Gastrocnemius medialis (tissue), 4 donors: ENCODE measurements around the gene CLP1. TPM values are rescaled to one million over a fixed set of nuclear protein-coding genes. Genes with fewer than 3 reads are reported as not detected.

ENCODE experiments used
- ATAC-seq, 2 donors: fragments of 150-250 bp; one replicate each; pipeline ENCODE4 v1.9.1; 2016
- DNase-seq, 2 donors: peaks; one replicate each; pipeline ENCODE4 v3.0.0-alpha.2; 2019
- H3K27ac ChIP-seq, 4 donors: fragments of 200-600 bp; sonication (generic); 1 replicate in 1 of 4; 2 replicates in 3 of 4; pipeline ENCODE4 v1.5.1; 2016 to 2018; ENCODE audit warnings: mild to moderate bottlenecking in 2 of 4, moderate library complexity in 1 of 4
- H3K27me3 ChIP-seq, 3 donors: fragments of 200-600 bp; sonication (generic) in 2 of 3; 1 replicate in 1 of 3; 2 replicates in 2 of 3; pipeline versions ENCODE4 v1.5.1 to v1.6.0; 2016 to 2019; ENCODE audit warnings: mild to moderate bottlenecking in 1 of 3, moderate library complexity in 1 of 3
- H3K36me3 ChIP-seq, 2 donors: fragments of 200-600 bp; sonication (generic) in 1 of 2; one replicate each; pipeline ENCODE4 v1.5.1; 2017 to 2018
- H3K4me1 ChIP-seq, 2 donors: fragments of 200-600 bp; sonication (generic) in 1 of 2; one replicate each; pipeline ENCODE4 v1.5.1; 2016 to 2017; ENCODE audit warnings: mild to moderate bottlenecking in 2 of 2
- H3K4me3 ChIP-seq, 4 donors: fragments of 200-600 bp; sonication (generic) in 3 of 4; 1 replicate in 1 of 4; 2 replicates in 3 of 4; pipeline ENCODE4 v1.5.1; 2016 to 2019; ENCODE audit warnings: mild to moderate bottlenecking in 2 of 4
- H3K9me3 ChIP-seq, 3 donors: fragments of 200-600 bp; sonication (generic) in 2 of 3; 1 replicate in 1 of 3; 2 replicates in 2 of 3; pipeline ENCODE4 v1.5.1; 2016 to 2019
- POLR2A ChIP-seq, 2 donors: fragments of 450-650 bp; IDR thresholded peaks; one replicate each; pipeline ENCODE4 v1.6.1; 2017; ENCODE audit warnings: antibody characterized with exemption in 2 of 2, mild to moderate bottlenecking in 2 of 2, moderate library complexity in 2 of 2
- in situ Hi-C, 4 donors: fragments of 200-750 bp; cut with MboI; loops; one replicate each; pipeline versions ENCODE4 v1.15.0 to v1.8.0; 2017; ENCODE audit warnings: low sequenced_read_pairs in 4 of 4
- intact Hi-C: fragments of 100-400 bp; cut with DNase I; formaldehyde crosslinking; loops from one replicate; pipeline ENCODE4 v1.15.1; 2023; ENCODE audit warnings: low total_unique reads
- total RNA-seq, 4 donors: library from RNA; depleted of rRNA; stranded (reverse); fragments of >200 nt; gene quantifications; one replicate each; pipeline versions ENCODE4 v1.1.0 to v1.2.3, GENCODE V29; 2016
- TF ChIP-seq, protein P1 (sequence below), 5 experiments: fragments of 450-650 bp in 3 of 5; fragments of 200-600 bp in 2 of 5; sonication (generic) in 2 of 5; IDR thresholded peaks in 4 of 5; conservative IDR thresholded peaks in 1 of 5; 1 replicate in 4 of 5; 2 replicates in 1 of 5; pipeline ENCODE4 v1.5.1; 2016 to 2019; ENCODE audit warnings: antibody characterized with exemption in 5 of 5, mild to moderate bottlenecking in 3 of 5, moderate library complexity in 3 of 5

The CLP1 gene
- total RNA-seq, 4 donors from 2014 or later: 10.6 to 15.3 (median 11.2) TPM

- no peaks in the 10 kb centered on the region for H3K36me3 ChIP-seq
- peaks cover 46 to 55% (median 47%) of the 10 kb centered on the region in 3 donors for H3K27me3 ChIP-seq
- intact Hi-C loops: no loop called here
- H3K27ac ChIP-seq: no peak overlapping the region
- H3K9me3 ChIP-seq: no peaks in the 10 kb centered on the region
- ATAC-seq: no peak
- peaks cover 17 to 18% of the 10 kb centered on the region in 2 donors for H3K4me1 ChIP-seq
- H3K4me3 ChIP-seq: no peak overlapping the region
- TF ChIP-seq POLR2A (IDR thresholded peaks at IDR 0.05): no peak
- TF ChIP-seq, protein P1, sequence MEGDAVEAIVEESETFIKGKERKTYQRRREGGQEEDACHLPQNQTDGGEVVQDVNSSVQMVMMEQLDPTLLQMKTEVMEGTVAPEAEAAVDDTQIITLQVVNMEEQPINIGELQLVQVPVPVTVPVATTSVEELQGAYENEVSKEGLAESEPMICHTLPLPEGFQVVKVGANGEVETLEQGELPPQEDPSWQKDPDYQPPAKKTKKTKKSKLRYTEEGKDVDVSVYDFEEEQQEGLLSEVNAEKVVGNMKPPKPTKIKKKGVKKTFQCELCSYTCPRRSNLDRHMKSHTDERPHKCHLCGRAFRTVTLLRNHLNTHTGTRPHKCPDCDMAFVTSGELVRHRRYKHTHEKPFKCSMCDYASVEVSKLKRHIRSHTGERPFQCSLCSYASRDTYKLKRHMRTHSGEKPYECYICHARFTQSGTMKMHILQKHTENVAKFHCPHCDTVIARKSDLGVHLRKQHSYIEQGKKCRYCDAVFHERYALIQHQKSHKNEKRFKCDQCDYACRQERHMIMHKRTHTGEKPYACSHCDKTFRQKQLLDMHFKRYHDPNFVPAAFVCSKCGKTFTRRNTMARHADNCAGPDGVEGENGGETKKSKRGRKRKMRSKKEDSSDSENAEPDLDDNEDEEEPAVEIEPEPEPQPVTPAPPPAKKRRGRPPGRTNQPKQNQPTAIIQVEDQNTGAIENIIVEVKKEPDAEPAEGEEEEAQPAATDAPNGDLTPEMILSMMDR (IDR thresholded peaks at IDR 0.05 in 4 of 5, conservative IDR thresholded peaks at IDR 0.05 in 1 of 5): no peak
- in situ Hi-C loops: loop anchor here (10.0 to 25.0 kb wide), 4 partner anchors 185 to 310 kb away; partner anchors contain the start of genes P2RX3 (in 1 of the 4), RTN4RL2 (in 1 of the 4) and SSRP1 (in 1 of the 4)
- no peak for DNase-seq
These were observed 10.2 kb upstream of the CLP1 start for GRCh38 chr11:57647372-57647771.

DNA sequence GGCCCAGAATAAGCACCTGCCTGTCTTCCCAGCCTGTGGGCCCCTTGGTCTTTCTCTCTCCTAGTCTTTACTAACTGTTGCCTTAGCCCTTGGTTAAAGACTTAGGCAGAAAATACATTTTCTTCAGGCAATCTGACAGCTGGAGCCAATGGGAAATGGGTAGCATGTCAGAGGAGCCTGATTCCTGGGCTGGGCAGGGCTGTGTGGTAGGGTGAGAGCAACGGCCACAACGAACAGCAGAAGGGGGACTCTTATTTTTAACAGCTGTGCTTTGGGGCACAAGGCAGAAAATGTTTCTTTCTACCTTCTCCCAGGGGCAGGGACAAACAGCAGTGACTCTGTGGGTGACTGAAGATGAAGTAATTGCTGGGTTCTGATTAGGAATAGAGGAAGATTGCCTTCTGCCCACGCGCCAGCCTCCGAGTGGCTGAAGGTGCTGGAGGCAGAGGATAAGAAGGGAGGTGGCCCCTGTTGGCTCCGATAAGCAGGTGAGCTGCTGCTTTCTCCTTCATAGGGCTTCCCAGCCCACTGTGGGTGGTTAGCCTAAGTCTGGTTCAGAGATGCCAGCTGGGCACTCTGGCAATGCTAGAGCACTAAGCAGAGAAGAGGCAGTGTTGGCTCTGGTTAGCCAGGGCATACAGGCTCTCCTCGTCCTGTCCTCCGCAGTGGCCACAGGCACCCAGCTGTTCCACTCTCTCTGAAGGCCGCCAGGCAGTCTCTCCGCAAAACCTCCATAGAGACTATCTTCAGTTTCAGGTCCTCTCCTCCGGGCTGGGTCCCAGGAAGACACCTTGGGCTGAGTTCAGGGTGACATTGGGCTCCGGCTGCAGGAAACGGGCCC lies 9.4 kb upstream of the CLP1 start:
- DNase-seq (no peak), ATAC-seq (no peak)
- H3K4me1 ChIP-seq: peaks cover 17 to 18% of the 10 kb centered on the region in 2 donors
- peaks cover 46 to 55% (median 47%) of the 10 kb centered on the region in 3 donors for H3K27me3 ChIP-seq
- H3K9me3 ChIP-seq: no peaks in the 10 kb centered on the region
- TF ChIP-seq, protein P1 (IDR thresholded peaks at IDR 0.05 in 4 of 5, conservative IDR thresholded peaks at IDR 0.05 in 1 of 5): no peak
- no peak for TF ChIP-seq POLR2A (IDR thresholded peaks at IDR 0.05)
- in situ Hi-C loops: loop anchor here (10.0 to 25.0 kb wide), 4 partner anchors 186 to 311 kb away; partner anchors contain the start of genes P2RX3 (in 1 of the 4), RTN4RL2 (in 1 of the 4) and SSRP1 (in 1 of the 4)
- H3K27ac ChIP-seq: no peak overlapping the region
- intact Hi-C loops: no loop called here
- H3K4me3 ChIP-seq: peak overlapping the region in 2 of 4 donors; percentile 32 to 48
- H3K36me3 ChIP-seq: no peaks in the 10 kb centered on the region

DNA sequence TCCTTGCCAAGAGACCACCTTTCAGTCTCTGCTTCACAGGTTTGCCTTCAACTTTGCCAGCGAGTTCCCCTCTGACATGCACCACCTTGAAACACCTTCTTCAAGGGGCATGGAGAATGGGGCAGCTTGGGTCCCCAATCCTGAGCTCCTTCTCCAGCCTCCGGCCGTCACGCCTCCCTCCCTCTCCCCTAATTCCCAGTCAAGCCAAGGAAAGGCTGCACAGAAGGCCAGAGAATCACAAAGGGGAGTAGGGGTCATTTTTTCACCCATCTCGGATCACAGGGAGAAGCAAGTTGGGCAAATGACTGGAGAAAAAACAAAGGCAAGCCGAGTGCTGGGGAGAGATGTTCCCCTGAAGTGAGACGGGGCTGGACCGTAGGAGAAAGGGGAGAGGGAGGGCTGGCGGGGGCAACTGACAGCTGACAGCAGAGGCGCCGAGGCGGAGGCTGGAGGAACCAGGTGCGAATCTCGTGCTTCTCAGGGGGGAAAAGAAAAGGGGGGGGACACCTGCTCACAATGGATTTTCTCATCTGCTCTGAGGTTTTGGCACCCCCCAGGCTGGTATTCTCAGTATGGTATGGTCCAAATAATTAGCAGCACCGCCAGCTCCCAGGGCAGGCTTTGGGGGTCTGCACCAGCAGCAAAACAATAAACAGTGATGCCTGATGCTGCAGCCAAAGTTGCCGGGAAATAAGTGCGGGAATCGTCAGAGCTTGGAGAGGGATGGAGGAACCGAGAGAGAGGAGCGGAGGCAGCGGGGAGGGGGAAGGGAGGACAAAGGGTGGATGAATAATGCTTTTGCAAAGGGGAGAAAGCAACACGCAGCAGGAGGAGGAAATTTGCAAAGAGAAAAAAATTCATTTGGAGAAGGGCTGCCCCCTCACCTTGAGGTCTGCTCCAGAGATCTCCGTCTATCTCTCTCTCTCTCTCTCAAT lies 8.5 kb upstream of the CLP1 start:
- ATAC-seq (no peak), DNase-seq (no peak)
- in situ Hi-C loops (loop anchor here (10.0 to 25.0 kb wide), 4 partner anchors 187 to 312 kb away; partner anchors contain the start of genes P2RX3 (in 1 of the 4), RTN4RL2 (in 1 of the 4) and SSRP1 (in 1 of the 4)), intact Hi-C loops (no loop called here)
- H3K9me3 ChIP-seq: no peaks in the 10 kb centered on the region
- H3K27ac ChIP-seq: peak overlapping the region in 2 of 4 donors; percentile 26 to 46
- TF ChIP-seq POLR2A (IDR thresholded peaks at IDR 0.05): no peak
- TF ChIP-seq, protein P1 (IDR thresholded peaks at IDR 0.05 in 4 of 5, conservative IDR thresholded peaks at IDR 0.05 in 1 of 5): no peak
- peaks cover 46 to 55% (median 47%) of the 10 kb centered on the region in 3 donors for H3K27me3 ChIP-seq
- H3K4me1 ChIP-seq: peaks cover 17 to 18% of the 10 kb centered on the region in 2 donors
- H3K4me3 ChIP-seq: peak overlapping the region; percentile 32 to 48 (median 40)
- no peaks in the 10 kb centered on the region for H3K36me3 ChIP-seq
